22Rv1 (cell line): Measurements from ENCODE around the gene RPL35.
"Not testable (repeated sequence)": the region's sequence is repeated elsewhere in the genome, so short reads cannot be mapped to it uniquely, and the experiment has no call there.

Experiments used
- ZFX ChIP-seq: fragments of 450-650 bp; IDR thresholded peaks from 2 replicates; pipeline ENCODE4 v1.6.1; 2017; ENCODE audit warnings: antibody characterized with exemption, borderline replicate concordance
- TF ChIP-seq, protein P1 (sequence below): fragments of 450-650 bp; IDR thresholded peaks from 2 replicates; pipeline ENCODE4 v1.5.1; 2017; ENCODE audit warnings: mild to moderate bottlenecking

DNA sequence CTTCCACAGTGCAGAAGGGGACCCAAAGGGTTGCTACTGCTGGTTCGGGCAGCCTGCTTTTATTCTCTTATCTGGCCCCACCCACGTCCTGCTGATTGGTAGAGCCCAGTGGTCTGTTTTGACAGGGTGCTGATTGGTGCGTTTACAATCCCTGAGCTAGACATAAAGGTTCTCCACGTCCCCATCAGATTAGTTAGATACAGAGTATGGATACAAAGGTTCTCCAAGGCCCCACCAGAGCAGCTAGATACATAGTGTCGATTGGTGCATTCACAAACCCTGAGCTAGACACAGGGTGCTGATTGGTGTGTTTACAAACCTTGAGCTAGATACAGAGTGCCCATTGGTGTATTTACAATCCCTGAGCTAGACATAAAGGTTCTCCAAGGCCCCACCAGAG lies 23.6 kb downstream of the RPL35 start:
- TF ChIP-seq, protein P1, sequence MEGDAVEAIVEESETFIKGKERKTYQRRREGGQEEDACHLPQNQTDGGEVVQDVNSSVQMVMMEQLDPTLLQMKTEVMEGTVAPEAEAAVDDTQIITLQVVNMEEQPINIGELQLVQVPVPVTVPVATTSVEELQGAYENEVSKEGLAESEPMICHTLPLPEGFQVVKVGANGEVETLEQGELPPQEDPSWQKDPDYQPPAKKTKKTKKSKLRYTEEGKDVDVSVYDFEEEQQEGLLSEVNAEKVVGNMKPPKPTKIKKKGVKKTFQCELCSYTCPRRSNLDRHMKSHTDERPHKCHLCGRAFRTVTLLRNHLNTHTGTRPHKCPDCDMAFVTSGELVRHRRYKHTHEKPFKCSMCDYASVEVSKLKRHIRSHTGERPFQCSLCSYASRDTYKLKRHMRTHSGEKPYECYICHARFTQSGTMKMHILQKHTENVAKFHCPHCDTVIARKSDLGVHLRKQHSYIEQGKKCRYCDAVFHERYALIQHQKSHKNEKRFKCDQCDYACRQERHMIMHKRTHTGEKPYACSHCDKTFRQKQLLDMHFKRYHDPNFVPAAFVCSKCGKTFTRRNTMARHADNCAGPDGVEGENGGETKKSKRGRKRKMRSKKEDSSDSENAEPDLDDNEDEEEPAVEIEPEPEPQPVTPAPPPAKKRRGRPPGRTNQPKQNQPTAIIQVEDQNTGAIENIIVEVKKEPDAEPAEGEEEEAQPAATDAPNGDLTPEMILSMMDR, result not testable (repeated sequence)
- not testable (repeated sequence) for TF ChIP-seq ZFX
